Measurements from ENCODE around the gene SMYD3.
"Not testable (repeated sequence)": the region's sequence is repeated elsewhere in the genome, so short reads cannot be mapped to it uniquely, and the experiment has no call there.

The SMYD3 gene

GRCh38 chr1:246077476-246077875 lies 429.6 kb downstream of the SMYD3 start:
- DNase-seq (ENCODE audit: low read depth), result no peak
- no peak overlapping the region for H3K4me3 ChIP-seq (ENCODE audit: low read depth, low read length)

GRCh38 chr1:246074421-246074820 lies 432.7 kb downstream of the SMYD3 start:
- no peak overlapping the region for H3K4me3 ChIP-seq (ENCODE audit: low read depth, low read length)
- DNase-seq (ENCODE audit: low read depth), result no peak

- DNase-seq (ENCODE audit: low read depth), result no peak
- H3K4me3 ChIP-seq (ENCODE audit: low read depth, low read length), result no peak overlapping the region
These were observed 434.6 kb downstream of the SMYD3 start for GRCh38 chr1:246072456-246072955.

GRCh38 chr1:246071981-246072380 lies 435.1 kb downstream of the SMYD3 start:
- DNase-seq (ENCODE audit: low read depth); H3K4me3 ChIP-seq (ENCODE audit: low read depth, low read length): not testable (repeated sequence)

- not testable (repeated sequence) for DNase-seq (ENCODE audit: low read depth); H3K4me3 ChIP-seq (ENCODE audit: low read depth, low read length)
These were observed 435.5 kb downstream of the SMYD3 start for GRCh38 chr1:246071561-246071960.

- DNase-seq (ENCODE audit: low read depth), result no peak
- no peak overlapping the region for H3K4me3 ChIP-seq (ENCODE audit: low read depth, low read length)
These were observed 437.5 kb downstream of the SMYD3 start for GRCh38 chr1:246069581-246069980.

- DNase-seq (ENCODE audit: low read depth), result no peak
These were observed 438.2 kb downstream of the SMYD3 start for GRCh38 chr1:246068619-246069509.

GRCh38 chr1:246068217-246068512 lies 438.9 kb downstream of the SMYD3 start:
- no peak overlapping the region for H3K4me3 ChIP-seq (ENCODE audit: low read depth, low read length)

More at GRCh38 chr1:246068619-246069509, 438.2 kb downstream of the SMYD3 start:
- no peak overlapping the region for H3K4me3 ChIP-seq (ENCODE audit: low read depth, low read length)

GRCh38 chr1:246067432-246068216 lies 439.5 kb downstream of the SMYD3 start:
- H3K4me3 ChIP-seq (ENCODE audit: low read depth, low read length), result no peak overlapping the region
- DNase-seq (ENCODE audit: low read depth), result peak; percentile 21

More at GRCh38 chr1:246068217-246068512, 438.9 kb downstream of the SMYD3 start:
- no peak for DNase-seq (ENCODE audit: low read depth)

- no peak for DNase-seq (ENCODE audit: low read depth)
These were observed 440.5 kb downstream of the SMYD3 start for GRCh38 chr1:246066573-246066972.

GRCh38 chr1:246065592-246065991 lies 441.5 kb downstream of the SMYD3 start:
- H3K4me3 ChIP-seq (ENCODE audit: low read depth, low read length), result no peak overlapping the region
- DNase-seq (ENCODE audit: low read depth), result no peak

More at GRCh38 chr1:246066573-246066972, 440.5 kb downstream of the SMYD3 start:
- H3K4me3 ChIP-seq (ENCODE audit: low read depth, low read length), result no peak overlapping the region

- no peak overlapping the region for H3K4me3 ChIP-seq (ENCODE audit: low read depth, low read length)
- no peak for DNase-seq (ENCODE audit: low read depth)
These were observed 442.2 kb downstream of the SMYD3 start for GRCh38 chr1:246064891-246065290.

GRCh38 chr1:246063013-246063616 lies 444.0 kb downstream of the SMYD3 start:
- H3K4me3 ChIP-seq (ENCODE audit: low read depth, low read length), result no peak overlapping the region
- DNase-seq (ENCODE audit: low read depth), result no peak

GRCh38 chr1:246058466-246058865 lies 448.6 kb downstream of the SMYD3 start:
- H3K4me3 ChIP-seq (ENCODE audit: low read depth, low read length), result no peak overlapping the region
- no peak for DNase-seq (ENCODE audit: low read depth)

GRCh38 chr1:246052603-246053002 lies 454.5 kb downstream of the SMYD3 start:
- H3K4me3 ChIP-seq (ENCODE audit: low read depth, low read length), result no peak overlapping the region
- DNase-seq (ENCODE audit: low read depth), result no peak

- DNase-seq (ENCODE audit: low read depth), result no peak
- H3K4me3 ChIP-seq (ENCODE audit: low read depth, low read length), result no peak overlapping the region
These were observed 455.1 kb downstream of the SMYD3 start for GRCh38 chr1:246051909-246052518.

- no peak overlapping the region for H3K4me3 ChIP-seq (ENCODE audit: low read depth, low read length)
- no peak for DNase-seq (ENCODE audit: low read depth)
These were observed 458.4 kb downstream of the SMYD3 start for GRCh38 chr1:246048693-246049092.

- DNase-seq (ENCODE audit: low read depth), result no peak
- H3K4me3 ChIP-seq (ENCODE audit: low read depth, low read length), result no peak overlapping the region
These were observed 463.5 kb downstream of the SMYD3 start for GRCh38 chr1:246043556-246043955.

GRCh38 chr1:246041360-246041759 lies 465.7 kb downstream of the SMYD3 start:
- no peak for DNase-seq (ENCODE audit: low read depth)
- no peak overlapping the region for H3K4me3 ChIP-seq (ENCODE audit: low read depth, low read length)

Data from skeletal muscle cell (primary cell).